GOT3 (cell line): ENCODE data around the gene NCK1.
"Not testable (repeated sequence)": the region's sequence is repeated elsewhere in the genome, so short reads cannot be mapped to it uniquely, and the experiment has no call there.

Source experiments
- DNase-seq: peaks from one replicate; lab custom pipeline; 2025; ENCODE audit warnings: mixed read lengths; lab: John Stamatoyannopoulos, UW

The NCK1 gene

DNA sequence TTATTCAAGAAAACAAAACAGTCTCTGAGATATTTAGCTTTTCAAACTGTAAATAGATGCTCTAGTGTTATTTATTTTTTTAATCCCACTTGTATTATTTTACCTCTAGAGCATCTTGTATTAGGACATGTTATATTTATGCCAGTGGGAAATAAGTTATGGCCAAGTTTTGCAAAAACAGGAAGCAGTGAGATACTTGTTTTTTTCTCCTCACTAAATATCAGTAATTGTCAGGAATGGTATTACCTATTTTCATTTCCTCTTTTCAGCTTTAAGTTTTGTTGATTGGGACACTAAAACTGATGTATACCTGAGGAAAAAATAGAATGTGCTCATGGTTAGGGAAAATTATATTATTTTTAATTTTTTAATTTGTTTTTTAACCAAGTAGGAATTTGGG lies 87.1 kb downstream of the NCK1 start:
- DNase-seq, result no peak

DNA sequence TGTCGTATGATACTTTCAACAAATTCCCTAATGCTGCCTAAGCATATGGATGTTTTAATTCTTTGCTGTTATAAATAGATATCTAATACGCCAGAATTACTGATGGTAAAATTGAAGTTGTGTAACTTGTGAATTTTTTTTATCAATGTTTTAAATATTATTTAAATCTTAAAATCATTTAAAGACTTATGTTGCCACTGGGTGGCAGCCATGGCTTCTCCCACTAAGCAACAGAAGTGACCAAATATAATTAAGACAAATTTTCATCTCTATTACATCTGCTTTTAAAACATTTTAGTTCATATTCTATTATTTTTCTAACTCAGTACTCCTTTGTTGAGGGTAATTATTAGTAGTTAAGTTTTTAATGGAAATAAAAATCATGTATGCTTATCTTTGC lies 87.7 kb downstream of the NCK1 start:
- no peak for DNase-seq

DNA sequence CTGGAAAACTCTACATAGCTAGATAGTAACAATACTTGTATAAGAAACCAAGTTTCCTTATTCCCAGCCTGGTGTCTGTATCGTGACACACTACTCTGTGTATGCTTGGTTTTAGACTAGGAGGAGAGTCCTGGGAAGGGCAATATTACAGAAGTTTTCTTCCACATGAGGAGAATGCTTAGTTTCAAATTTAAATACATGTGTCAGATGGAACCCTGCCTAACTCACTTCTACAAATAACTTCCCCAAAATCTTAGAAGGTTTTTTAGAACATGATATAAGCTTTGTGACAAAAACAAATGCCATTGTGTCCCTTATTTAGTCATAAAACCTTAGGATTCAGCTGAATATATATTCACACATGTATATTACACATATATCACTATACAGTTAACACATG lies 88.6 kb downstream of the NCK1 start:
- DNase-seq, result no peak

DNA sequence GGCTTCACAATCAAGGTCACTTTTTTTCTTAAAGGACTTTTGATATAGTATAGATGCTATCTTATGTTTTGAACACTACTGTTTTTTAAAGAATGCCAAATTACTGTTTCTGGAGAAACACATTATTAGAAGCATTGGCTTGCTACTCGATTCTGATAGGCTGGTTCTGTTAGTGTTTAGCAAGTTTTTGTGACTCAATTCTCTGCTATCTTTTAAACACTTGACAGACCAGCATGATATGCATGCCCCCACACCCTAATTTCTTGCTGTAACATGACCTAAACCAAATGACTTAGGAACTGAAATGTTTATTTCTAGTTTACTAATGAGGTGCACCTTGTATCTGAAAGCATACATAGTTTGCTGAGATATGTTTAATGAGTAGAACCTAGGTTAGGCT lies 90.3 kb downstream of the NCK1 start:
- no peak for DNase-seq

DNA sequence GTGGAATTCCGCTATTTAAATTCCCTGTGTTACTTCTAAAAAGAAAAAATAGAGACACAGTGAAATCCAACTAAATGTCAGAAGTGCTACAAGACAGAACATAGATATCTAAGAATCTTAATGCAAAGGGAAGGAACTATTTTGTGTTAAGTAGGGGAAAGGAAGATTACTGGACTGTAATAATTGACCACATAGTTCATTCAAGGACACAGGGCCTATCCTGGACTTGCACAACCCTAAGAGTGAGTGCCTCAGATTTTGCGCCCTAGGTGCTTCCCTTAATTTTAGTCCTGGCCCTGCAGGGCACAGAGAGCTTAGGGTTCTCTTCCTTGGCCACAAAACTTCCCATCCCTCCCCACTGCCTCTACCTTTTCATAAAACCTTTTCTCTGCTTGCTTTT lies 92.2 kb downstream of the NCK1 start:
- DNase-seq, result no peak

DNA sequence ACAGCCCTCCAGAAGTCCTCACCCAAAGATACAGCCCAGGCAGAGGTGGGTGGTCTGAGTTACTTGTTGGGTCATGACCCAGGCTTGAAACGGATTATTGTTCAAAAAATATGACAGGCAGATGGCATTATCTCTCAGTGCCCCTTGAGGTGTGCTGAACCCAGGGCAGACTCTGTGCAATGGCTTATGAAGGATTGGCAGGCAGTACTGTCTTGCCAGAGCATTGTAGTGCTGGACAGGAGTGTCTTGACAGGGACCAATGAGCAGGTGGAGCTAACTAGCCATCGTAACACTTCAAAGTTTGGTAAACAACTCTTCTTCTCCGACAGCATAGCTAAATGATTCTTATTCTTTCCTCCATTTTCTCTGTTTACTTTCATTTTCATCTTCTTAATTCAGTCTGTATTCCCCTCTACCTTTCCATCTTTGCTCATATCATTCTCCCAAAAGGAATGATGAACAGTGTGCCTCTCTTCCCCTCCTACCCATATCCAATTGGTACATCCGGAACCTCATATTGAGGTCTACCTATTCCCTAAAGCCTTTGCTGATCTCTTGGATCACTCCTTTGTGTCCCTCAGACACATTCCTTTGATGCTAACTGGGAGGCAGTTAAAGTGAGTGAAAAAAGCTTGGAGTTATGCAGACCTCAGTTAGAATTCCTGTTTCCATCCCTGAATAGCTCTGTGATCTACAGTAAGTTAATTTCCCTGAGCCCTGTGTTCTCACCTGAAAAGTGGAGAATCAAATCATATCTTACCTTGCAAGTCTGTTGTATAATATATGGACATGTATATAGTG lies 93.2 kb downstream of the NCK1 start:
- DNase-seq, result no peak

DNA sequence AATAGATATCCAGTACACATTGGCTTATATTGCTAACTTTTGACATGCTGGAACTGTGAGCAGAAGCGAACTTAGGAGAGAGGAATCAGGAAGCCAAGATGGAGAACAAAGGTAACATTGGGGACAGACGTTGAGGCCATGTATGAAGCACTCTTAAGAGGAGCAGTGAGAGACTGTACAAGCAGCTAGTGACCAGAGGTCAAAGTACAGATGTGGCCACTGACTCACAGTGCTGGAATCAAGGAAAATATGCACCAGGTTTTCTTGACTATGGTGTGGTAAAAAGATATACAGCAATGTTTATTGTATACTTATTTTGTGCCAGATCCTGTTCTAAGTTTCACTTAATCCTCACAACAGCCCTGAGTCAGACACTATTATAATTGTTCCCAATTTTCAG lies 93.8 kb downstream of the NCK1 start:
- no peak for DNase-seq

DNA sequence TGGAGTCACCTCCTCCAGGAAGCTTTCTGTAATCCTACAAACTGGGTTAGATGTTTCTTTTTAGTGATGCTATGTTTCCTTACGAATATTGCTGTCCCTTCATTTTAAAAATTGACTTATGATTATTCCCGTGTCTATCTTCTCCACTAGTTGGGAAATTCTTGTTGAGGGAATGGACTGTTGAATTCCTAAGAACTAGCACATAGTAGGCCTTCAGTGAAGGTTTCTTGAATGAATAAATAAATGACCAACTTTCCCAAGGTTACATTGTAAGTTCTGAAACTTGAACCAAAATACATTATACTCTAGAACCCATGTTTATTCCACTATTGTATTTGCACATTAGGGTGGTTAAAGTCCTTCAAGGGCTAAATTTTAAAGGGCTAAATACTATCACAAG lies 95.0 kb downstream of the NCK1 start:
- no peak for DNase-seq

DNA sequence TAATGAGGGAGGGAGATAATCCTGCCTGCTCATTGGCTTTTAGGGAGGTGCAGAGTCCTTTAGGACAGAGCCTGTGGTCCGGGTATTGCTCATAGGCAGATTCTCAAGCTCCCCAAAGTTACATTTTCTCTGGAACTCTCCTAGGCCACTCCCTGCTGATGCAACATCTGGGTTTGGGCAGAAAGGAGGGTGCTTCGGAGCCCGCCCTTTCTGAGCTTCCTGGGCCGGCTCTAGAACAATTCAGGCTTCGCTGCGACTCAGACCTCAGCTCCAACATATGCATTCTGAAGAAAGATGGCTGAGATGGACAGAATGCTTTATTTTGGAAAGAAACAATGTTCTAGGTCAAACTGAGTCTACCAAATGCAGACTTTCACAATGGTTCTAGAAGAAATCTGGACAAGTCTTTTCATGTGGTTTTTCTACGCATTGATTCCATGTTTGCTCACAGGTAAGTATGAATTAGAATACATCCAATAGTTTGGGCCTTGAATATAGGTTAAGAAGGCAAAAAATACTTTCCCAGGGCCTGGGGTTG lies 95.8 kb downstream of the NCK1 start, which contains the start of gene IL20RB:
Gene IL20RB, plus strand, starts transcription at position 233 of the 538 bp plus-strand sequence. Its CDS starts 131 bp downstream, at position 364.
- DNase-seq, result no peak

DNA sequence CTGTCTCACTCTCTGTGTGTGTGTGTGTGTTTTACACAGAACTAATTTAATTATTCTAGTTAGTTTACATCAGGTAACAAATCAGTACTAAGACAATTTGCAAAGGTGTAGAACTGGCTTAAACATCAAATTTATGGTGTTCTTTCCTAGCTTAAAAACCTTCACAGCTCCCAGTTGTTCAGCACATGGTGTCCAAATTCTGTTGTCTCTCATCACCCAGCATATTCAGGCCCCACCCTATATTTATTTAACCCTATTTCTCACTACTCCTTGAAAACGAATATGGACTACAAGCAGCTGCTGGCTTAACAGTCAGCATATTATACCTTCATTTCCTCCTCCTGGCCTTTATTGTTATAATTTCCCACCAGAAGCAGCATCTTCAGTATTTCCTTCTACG lies 96.9 kb downstream of the NCK1 start:
- no peak for DNase-seq

DNA sequence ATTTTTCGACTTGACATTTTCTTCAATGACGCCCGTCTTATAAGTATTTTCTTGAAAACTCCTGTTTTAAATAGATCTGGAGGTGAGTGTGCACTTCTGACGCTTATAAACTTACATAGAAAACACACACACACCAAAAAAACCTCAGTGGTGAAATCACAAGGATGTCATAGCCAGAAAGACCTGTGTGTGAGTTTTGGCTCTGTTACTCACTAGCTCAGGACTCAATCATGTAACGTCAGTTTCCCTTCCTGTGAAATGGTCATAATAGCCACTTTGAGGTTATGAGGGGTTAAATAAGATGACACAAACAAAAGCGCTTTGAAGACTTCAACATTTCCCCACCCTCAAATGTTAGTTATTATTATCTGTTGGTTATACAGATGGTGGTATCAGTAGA lies 97.6 kb downstream of the NCK1 start:
- DNase-seq, result no peak

DNA sequence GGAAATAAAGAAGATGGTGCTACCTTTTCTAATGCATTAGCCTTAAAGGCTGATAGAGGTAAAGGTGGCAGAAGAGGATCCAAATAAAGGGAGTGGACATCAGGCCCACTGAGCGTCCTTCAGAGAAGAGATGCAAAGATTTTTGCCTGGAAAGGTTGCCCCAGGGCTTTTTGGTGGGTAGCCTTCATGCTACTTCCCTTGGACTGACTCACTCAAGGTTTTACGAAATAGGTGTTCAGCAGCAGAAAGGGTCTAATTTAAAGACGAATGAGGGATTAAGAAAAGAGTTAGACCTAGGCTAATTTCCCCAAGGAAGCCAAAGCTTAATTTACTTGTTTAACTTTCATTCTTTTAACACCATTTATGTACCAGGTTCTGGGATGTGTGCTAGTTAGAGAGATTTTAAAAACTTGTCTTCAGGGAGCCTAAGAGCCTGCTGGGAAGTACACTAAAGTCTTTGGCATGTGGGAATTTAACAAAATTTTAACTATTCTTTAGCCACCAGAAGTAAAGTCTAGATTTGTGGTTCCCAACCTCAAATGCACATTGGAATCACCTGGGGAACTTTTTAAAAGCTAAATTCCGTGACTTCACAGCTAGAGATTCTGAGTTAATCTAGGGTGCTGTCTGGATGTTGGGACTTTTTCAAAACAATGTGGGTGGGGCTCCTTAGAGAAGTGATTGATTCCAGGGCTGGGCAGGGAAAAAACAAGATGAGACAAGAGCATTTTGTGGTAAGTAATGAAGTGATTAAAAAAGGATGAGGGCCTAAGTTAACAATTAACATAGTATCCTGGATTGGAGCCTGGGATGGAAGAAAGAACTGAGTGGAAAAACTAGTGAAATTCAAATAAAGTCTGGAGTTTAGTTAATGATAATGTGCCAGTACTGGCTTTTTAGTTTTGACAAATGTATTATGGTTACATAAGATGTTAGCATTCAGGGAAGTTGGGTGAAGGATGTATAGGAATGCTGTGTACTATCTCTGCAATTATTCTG lies 99.1 kb downstream of the NCK1 start:
- DNase-seq, result no peak

DNA sequence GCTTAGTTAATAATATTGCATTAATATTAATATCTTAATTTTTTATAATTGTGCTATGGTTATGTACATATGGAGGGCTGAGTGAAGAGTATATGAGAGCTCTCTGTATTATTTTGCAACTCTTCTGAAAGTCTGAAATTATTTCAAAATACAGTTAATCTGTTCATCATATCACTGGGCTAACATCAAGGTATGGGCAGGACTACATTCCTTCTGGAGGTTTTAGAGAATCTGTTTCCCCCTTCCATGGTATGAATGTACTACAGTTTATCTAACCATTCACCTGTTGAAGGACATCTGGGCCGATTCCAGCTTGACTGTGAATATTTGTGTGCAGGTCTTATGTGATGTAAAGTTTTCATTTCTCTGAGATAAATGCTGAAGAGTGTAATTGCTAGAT lies 100.9 kb downstream of the NCK1 start:
- no peak for DNase-seq

DNA sequence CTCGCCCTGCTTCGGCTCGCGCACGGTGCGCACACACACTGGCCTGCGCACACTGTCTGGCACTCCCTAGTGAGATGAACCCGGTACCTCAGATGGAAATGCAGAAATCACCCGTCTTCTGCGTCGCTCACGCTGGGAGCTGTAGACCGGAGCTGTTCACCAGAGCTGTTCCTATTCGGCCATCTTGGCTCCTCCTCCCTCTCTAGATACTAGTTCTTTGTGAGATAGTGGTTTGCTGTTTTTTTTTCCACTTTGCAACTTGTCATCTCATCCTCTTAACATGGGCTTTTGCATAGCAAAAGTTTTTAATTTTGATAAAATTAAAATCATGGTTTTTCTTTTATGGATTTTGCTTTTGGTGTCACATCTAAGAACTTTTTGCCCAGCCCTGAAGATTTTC lies 107.5 kb downstream of the NCK1 start:
- DNase-seq, result not testable (repeated sequence)

DNA sequence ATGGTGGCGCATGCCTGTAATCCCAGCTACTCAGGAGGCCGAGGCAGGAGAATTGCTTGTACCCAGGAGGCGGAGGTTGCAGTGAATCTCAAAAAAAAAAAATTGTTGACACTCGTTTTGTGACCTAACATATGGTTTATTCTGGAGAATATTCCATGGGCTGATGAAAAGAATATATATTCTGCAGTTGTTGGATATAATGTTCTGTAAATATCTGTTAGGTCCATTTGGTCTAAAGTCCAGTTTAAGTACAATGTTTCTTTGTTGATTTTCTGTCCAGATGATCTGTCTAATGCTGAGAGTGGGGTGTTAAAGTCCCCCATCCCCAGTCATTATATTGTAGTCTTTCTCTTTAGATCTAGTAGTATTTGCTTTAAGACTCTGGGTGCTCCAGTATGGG lies 111.3 kb downstream of the NCK1 start:
- no peak for DNase-seq

DNA sequence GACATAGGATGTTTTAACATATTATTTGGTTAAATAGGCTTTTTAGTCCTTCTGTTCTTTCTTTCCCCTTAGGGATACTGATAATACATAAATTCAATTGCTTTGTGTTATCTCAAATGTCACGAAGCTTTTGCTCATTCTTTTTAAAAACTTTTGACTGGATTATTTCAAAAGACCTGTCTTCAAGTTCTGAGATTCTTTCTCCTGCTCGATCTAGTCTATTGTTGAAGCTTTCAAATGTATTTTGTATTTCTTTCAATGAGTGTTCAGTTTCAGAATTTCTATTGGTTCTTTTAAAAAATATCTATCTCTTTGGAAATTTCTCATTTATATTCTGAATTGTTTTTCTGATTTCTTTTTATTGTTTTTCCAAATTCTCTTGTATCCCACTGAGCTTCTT lies 112.7 kb downstream of the NCK1 start:
- DNase-seq, result no peak

DNA sequence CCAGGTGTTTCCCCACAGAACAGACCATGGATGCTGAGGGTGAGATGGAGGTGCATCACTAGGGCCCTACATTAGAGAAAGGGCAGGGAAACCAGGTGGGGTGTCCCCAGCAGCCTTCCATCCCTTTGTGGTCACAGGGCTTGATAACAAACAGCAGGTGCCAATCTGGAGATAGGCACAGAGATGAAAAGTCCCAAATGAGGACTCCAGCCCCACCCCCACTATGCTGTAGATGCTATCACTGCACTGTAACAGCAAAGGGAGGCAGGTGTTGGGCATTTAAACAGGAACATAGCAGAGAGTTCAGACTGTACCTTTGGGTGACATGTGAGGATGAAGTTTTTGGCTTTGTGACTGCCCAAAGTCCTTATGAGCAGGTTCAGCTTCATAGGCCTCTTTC lies 117.2 kb downstream of the NCK1 start:
- no peak for DNase-seq

DNA sequence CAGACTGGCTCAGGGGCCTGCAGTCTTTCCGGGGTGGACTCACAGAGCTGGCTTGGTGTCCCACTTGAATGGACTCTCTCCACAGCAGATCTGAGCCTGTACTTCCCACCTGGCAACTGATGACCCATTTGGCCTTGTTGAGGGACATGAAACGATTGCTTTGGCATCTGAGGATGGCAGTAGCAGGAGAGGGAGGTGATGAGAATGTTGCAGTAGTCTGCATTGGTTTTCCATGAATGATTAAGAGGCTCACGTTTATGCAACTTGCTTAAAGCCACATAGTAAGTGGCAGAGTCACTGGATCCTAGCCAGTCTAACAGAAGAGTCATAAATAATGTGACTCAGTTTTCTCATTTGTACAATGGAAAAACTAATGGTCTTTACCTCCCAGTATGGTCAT lies 117.7 kb downstream of the NCK1 start:
- no peak for DNase-seq

DNA sequence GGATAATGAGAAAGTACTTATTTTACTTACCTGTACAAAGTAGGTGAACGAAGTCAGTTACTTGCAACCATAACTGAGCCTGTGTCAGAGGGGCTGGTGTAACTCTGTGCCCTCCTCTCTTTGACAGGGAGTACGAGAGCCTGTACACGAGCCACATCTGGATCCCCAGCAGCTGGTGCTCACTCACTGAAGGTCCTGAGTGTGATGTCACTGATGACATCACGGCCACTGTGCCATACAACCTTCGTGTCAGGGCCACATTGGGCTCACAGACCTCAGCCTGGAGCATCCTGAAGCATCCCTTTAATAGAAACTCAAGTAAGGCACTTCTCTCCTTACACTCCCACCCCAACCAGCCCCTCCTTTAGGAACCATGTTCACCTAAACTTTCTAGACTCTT lies 120.0 kb downstream of the NCK1 start:
- DNase-seq, result no peak

DNA sequence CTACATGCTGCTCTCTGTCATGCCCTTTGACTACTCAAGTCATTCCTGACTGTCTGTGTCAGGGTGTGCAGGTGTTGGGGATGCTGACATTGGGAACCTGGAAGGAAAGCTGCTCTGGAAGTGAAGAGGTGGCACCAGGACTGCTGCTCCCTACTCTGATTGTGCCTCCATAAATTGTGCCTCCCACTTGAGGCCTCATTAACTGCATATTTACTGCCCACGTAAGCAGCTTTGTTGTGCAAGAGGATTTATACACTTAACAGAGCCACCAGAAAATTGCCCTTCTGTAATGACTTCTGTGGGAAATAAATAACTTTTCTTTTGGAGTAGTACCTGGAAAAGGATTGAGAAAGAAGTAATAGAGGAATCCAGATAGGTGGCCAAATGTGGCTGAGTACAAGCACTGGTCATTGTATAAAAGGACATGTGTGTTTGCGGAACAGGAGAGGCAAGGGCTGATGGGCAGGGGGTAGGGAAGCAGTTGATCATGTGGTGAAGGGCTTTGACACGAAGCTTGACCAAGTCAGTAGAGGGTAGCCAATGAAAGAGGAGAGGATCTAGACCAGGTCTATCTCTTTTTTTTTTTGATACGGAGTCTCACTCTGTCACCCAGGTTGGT lies 120.6 kb downstream of the NCK1 start:
- no peak for DNase-seq

DNA sequence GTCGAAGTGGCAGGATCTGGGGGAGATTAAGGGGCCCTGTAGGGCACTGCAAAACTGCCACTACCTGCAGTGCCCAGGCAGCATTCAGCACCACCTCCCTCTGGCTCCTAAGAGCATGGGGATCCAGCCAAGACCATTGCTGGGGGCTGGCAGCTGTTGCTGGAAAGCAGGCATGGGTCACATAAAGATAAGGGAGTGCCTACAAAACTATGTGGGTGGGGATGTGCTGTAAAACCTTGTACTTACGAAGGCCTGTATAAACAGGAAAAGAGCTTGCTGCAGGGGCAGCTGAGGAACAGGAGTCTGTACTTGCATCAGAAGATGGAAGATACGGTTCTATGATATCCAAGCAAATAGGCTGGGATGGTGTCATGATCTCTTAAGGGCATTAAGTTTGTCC lies 122.8 kb downstream of the NCK1 start:
- DNase-seq, result no peak

DNA sequence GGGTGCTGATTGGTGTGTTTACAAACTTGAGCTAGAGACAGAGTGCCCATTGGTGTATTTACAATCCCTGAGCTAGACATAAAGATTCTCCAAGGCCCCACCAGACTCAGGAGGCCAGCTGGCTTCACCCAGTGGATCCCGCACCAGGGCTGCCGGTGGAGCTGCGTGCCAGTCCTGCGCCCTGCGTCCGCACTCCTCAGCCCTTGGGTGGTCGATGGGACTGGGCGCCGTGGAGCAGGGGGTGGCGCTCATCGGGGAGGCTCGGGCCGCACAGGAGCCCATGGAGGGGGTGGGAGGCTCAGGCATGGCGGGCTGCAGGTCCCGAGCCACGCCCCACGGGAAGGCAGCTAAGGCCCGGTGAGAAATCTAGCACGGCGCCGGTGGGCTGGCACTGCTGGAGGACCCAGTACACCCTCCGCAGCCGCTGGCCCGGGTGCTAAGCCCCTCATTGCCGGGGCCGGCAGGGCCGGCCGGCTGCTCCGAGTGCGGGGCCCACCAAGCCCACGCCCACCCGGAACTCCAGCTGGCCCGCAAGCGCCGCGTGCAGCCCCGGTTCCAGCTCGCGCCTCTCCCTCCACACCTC lies 125.5 kb downstream of the NCK1 start:
- not testable (repeated sequence) for DNase-seq
